Transverse colon (tissue), 4 donors: ENCODE measurements around the gene CGNL1. TPM values are rescaled to one million over a fixed set of nuclear protein-coding genes. Genes with fewer than 3 reads are reported as not detected.

ENCODE experiments used
- DNase-seq: peaks from one replicate; pipeline ENCODE4 v3.0.0-alpha.2; 2019
- H3K27ac ChIP-seq, 4 donors: fragments of 200-600 bp; sonication (generic); 2 replicates each; pipeline ENCODE4 v1.5.1; 2016 to 2018; ENCODE audit warnings: inconsistent platforms in 4 of 4
- H3K27me3 ChIP-seq: fragments of 200-600 bp; sonication (generic); 2 replicates; pipeline ENCODE4 v1.5.1; 2017; ENCODE audit warnings: inconsistent platforms
- H3K36me3 ChIP-seq, 4 donors: fragments of 200-600 bp; sonication (generic); 2 replicates each; pipeline ENCODE4 v1.5.1; 2017 to 2019; ENCODE audit warnings: inconsistent platforms in 4 of 4
- H3K4me1 ChIP-seq, 4 donors: fragments of 200-600 bp; sonication (generic); 2 replicates each; pipeline ENCODE4 v1.5.1; 2017 to 2020; ENCODE audit warnings: inconsistent platforms in 4 of 4
- H3K4me3 ChIP-seq, 4 donors: fragments of 200-600 bp; sonication (generic); 1 replicate in 1 of 4; 2 replicates in 3 of 4; pipeline versions ENCODE4 v1.5.1 to v1.6.1; 2017 to 2019; ENCODE audit warnings: inconsistent platforms in 4 of 4
- H3K9me3 ChIP-seq, 2 donors: fragments of 200-600 bp; sonication (generic); 2 replicates each; pipeline ENCODE4 v1.5.1; 2017 to 2019; ENCODE audit warnings: inconsistent platforms in 2 of 2
- EP300 ChIP-seq: sonication (generic); formaldehyde crosslinking; IDR thresholded peaks from one replicate; pipeline ENCODE4 v1.6.1; 2017; ENCODE audit warnings: antibody characterized with exemption, low read depth
- POLR2A ChIP-seq: fragments of 450-650 bp; IDR thresholded peaks from one replicate; pipeline ENCODE4 v1.6.1; 2016; ENCODE audit warnings: antibody characterized with exemption, mild to moderate bottlenecking, moderate library complexity
- POLR2AphosphoS5 ChIP-seq, 3 donors: sonication (generic); formaldehyde crosslinking; IDR thresholded peaks; one replicate each; pipeline ENCODE4 v1.6.1; 2016; ENCODE audit warnings: antibody characterized with exemption in 3 of 3
- WGBS, 2 donors: methylation state at CpG; one replicate each; pipeline ENCODE4 v1.1.5; 2018; ENCODE audit warnings: low coverage in 1 of 2; 5-methylcytosine and 5-hydroxymethylcytosine counted together
- in situ Hi-C, 4 donors: fragments of 200-750 bp; cut with MboI; loops; one replicate each; pipeline versions ENCODE4 v1.15.0 to v1.15.1; 2017; ENCODE audit warnings: low sequenced_read_pairs in 3 of 4, low pct_ligation_motif_present in 1 of 4, low pct_unique_long_range_greater_than_20kb in 1 of 4
- intact Hi-C: fragments of 100-400 bp; cut with DNase I; formaldehyde crosslinking; loops from one replicate; pipeline ENCODE4 v1.15.1; 2023; ENCODE audit warnings: low total_unique reads
- total RNA-seq, 4 donors: library from RNA; depleted of rRNA; stranded (reverse); fragments of >200 nt; gene quantifications; one replicate each; pipeline ENCODE4 v1.1.0, GENCODE V29; 2016
- TF ChIP-seq, protein P1 (sequence below), 5 experiments: fragments of 200-600 bp in 3 of 5; fragments of 450-650 bp in 2 of 5; sonication (generic) in 3 of 5; IDR thresholded peaks; 1 replicate in 2 of 5; 2 replicates in 3 of 5; pipeline ENCODE4 v1.5.1; 2016 to 2017; ENCODE audit warnings: antibody characterized with exemption in 5 of 5, inconsistent platforms in 3 of 5, mild to moderate bottlenecking in 2 of 5, moderate library complexity in 1 of 5

The CGNL1 gene
- total RNA-seq, 4 donors from 2014 or later = 1.1 to 2.2 (median 1.8) TPM

GRCh38 chr15:57510647-57511046 lies 134.3 kb downstream of the CGNL1 start:
- Histone ChIP-seq H3K9me3 (no peaks in the 10 kb centered on the region), H3K27me3 (no peaks in the 10 kb centered on the region), H3K36me3 (no peaks in the 10 kb centered on the region), H3K4me3 (no peak overlapping the region), H3K4me1 (peaks cover 3 to 27% (median 17%) of the 10 kb centered on the region in 4 donors), H3K27ac (peak overlapping the region in 1 of 4 donors; percentile 1)
- TF ChIP-seq EP300 (no peak), POLR2A (no peak), POLR2AphosphoS5 (IDR thresholded peaks at IDR 0.05) (no peak)
- TF ChIP-seq, protein P1, sequence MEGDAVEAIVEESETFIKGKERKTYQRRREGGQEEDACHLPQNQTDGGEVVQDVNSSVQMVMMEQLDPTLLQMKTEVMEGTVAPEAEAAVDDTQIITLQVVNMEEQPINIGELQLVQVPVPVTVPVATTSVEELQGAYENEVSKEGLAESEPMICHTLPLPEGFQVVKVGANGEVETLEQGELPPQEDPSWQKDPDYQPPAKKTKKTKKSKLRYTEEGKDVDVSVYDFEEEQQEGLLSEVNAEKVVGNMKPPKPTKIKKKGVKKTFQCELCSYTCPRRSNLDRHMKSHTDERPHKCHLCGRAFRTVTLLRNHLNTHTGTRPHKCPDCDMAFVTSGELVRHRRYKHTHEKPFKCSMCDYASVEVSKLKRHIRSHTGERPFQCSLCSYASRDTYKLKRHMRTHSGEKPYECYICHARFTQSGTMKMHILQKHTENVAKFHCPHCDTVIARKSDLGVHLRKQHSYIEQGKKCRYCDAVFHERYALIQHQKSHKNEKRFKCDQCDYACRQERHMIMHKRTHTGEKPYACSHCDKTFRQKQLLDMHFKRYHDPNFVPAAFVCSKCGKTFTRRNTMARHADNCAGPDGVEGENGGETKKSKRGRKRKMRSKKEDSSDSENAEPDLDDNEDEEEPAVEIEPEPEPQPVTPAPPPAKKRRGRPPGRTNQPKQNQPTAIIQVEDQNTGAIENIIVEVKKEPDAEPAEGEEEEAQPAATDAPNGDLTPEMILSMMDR (IDR thresholded peaks at IDR 0.05) = no peak
- intact Hi-C loops = no loop called here
- in situ Hi-C loops = no loop called here
- DNase-seq = no peak
- WGBS, 2 donors = 31 to 45% methylated on average over 6 to 9 of the region's 9 CpGs

DNA sequence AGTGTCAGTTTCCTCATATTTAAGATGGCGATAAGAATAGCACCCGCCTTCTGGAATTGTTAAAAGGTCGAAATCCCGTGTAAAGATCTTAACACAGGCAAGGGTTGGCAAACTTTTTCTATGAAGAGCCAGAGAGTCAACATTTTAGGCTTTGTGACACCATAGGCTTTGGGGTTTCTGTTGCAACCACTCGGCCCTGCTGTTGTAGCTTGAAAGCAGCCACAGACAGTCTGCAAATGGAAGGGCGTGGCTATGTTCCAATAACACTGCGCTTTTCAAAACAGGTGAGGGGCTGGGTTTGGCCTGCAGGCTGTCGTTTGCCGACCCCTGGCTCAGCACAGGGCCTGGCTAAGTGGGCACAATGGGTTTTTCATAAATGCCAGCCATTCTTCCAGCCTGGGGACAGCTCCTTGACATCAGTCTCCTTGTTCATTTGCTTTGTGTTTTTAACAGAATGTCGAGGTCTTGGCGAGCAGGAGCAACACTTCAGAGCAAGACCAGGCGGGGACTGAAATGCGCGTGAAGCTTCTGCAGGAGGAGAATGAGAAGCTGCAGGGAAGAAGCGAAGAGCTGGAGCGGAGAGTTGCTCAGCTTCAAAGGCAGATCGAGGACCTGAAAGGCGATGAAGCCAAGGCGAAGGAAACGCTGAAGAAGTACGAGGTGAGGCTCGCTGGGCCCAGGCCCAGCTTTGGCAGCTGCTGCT lies 140.2 kb downstream of the CGNL1 start:
- 79 to 81% methylated on average over 15 to 22 of the region's 22 CpGs for WGBS, 2 donors
- in situ Hi-C loops = no loop called here
- Histone ChIP-seq H3K27ac (no peak overlapping the region), H3K27me3 (no peaks in the 10 kb centered on the region), H3K4me1 (peaks cover 0 to 6% (median 1%) of the 10 kb centered on the region in 4 donors), H3K36me3 (no peaks in the 10 kb centered on the region), H3K4me3 (no peak overlapping the region), H3K9me3 (no peaks in the 10 kb centered on the region)
- intact Hi-C loops = no loop called here
- no peak for DNase-seq
- no peak for TF ChIP-seq POLR2A
- no peak for TF ChIP-seq POLR2AphosphoS5 (IDR thresholded peaks at IDR 0.05)
- TF ChIP-seq EP300 = no peak
- TF ChIP-seq, protein P1 (IDR thresholded peaks at IDR 0.05) = no peak

DNA sequence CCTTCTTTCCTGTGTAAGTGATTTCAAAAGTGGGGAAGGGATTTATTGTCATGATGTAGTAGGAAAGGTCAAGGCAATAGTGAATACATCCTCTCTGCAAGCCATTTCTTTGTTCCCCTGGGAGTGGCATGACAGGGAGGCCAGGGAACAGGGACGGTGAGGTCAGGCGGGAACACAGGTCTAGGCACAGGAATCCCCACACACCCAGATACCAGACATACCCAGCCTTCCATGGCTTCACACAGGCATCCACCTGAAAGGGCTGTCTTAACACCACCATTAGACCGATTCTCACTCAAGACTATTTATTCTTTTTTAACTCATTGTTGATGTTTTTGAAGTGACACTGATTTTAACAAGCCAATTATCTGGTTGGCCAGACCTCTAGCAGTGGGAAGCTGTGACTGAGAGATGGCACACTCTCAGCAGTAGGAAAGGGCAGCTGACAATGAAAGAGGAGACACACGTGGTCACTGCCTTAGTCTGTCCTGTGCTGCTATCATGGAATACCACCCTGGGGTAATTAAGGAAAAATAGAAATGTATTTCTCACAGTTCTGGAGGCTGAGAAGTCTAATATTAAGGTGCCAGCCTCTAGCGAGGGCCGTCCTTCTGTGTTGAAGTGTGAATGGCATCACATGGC lies 140.8 kb downstream of the CGNL1 start:
- no peaks in the 10 kb centered on the region for H3K27me3 ChIP-seq
- no peak for TF ChIP-seq POLR2AphosphoS5 (IDR thresholded peaks at IDR 0.05)
- TF ChIP-seq POLR2A = no peak
- no peak for TF ChIP-seq EP300
- TF ChIP-seq, protein P1 (IDR thresholded peaks at IDR 0.05) = no peak
- H3K4me1 ChIP-seq = peaks cover 0 to 10% (median 3%) of the 10 kb centered on the region in 4 donors
- WGBS, 2 donors = 60 to 85% methylated on average over 1 to 6 of the region's 6 CpGs
- H3K4me3 ChIP-seq = no peak overlapping the region
- no peaks in the 10 kb centered on the region for H3K9me3 ChIP-seq
- no peak for DNase-seq
- in situ Hi-C loops = no loop called here
- no peaks in the 10 kb centered on the region for H3K36me3 ChIP-seq
- no peak overlapping the region for H3K27ac ChIP-seq
- intact Hi-C loops = no loop called here

- TF ChIP-seq, protein P1 (IDR thresholded peaks at IDR 0.05) = no peak
- TF ChIP-seq EP300 (no peak), POLR2A (no peak), POLR2AphosphoS5 (IDR thresholded peaks at IDR 0.05) (no peak)
- H3K27me3 ChIP-seq = no peaks in the 10 kb centered on the region
- no peak for DNase-seq
- no peaks in the 10 kb centered on the region for H3K36me3 ChIP-seq
- H3K9me3 ChIP-seq = no peaks in the 10 kb centered on the region
- in situ Hi-C loops (no loop called here), intact Hi-C loops (no loop called here)
- no peak overlapping the region for H3K4me3 ChIP-seq
- WGBS, 2 donors = 92 to 100% methylated on average over 2 to 13 of the region's 13 CpGs
- H3K27ac ChIP-seq = no peak overlapping the region
- peaks cover 0 to 12% (median 3%) of the 10 kb centered on the region in 4 donors for H3K4me1 ChIP-seq
These were observed 142.6 kb downstream of the CGNL1 start for GRCh38 chr15:57518779-57519405.
